GM12878 (cell line): Measurements from ENCODE around the gene HMGB2. TPM values are rescaled to one million over a fixed set of nuclear protein-coding genes. Genes with fewer than 3 reads are reported as not detected.

Experiments used
- BCL11A ChIP-seq: IDR thresholded peaks from 2 replicates; pipeline ENCODE4 v1.6.1; 2011; ENCODE audit warnings: low read depth, low read length
- BMI1 ChIP-seq: fragments of 450-650 bp; IDR thresholded peaks from 2 replicates; pipeline ENCODE4 v1.6.1; 2016; ENCODE audit warnings: mild to moderate bottlenecking, moderate library complexity, borderline replicate concordance
- CEBPB ChIP-seq, 2 experiments: fragments of 150-350 bp in 1 of 2; IDR thresholded peaks; 2 replicates each; pipeline ENCODE4 v1.6.1; 2012 to 2014; ENCODE audit warnings: low read depth in 2 of 2, low read length in 2 of 2, borderline replicate concordance in 1 of 2, inconsistent platforms in 1 of 2
- CREB1 ChIP-seq: IDR thresholded peaks from 2 replicates; pipeline ENCODE4 v1.6.1; 2012; ENCODE audit warnings: low read depth, mild to moderate bottlenecking, inconsistent platforms
- EGR1 ChIP-seq, 2 experiments: IDR thresholded peaks; 1 replicate in 1 of 2; 2 replicates in 1 of 2; pipeline ENCODE4 v1.6.1; 2011 to 2012; ENCODE audit warnings: low read depth in 2 of 2, low read length in 2 of 2, borderline replicate concordance in 1 of 2, mild to moderate bottlenecking in 1 of 2, moderate library complexity in 1 of 2
- EZH2 ChIP-seq: IDR thresholded peaks from 2 replicates; pipeline ENCODE4 v1.6.1; 2012; ENCODE audit warnings: low read depth, mild to moderate bottlenecking, control low read depth, inconsistent platforms, low read length, borderline replicate concordance; ENCODE audit not compliant: control insufficient read depth
- FOXM1 ChIP-seq: IDR thresholded peaks from 2 replicates; pipeline ENCODE4 v1.6.1; 2012; ENCODE audit warnings: low read depth, mild to moderate bottlenecking, inconsistent platforms, low read length, moderate library complexity
- GABPA ChIP-seq: IDR thresholded peaks from 2 replicates; pipeline ENCODE4 v1.6.1; 2014; ENCODE audit warnings: antibody characterized with exemption, low read depth, mild to moderate bottlenecking, inconsistent platforms
- HSF1 ChIP-seq: fragments of 150-350 bp; IDR thresholded peaks from 2 replicates; pipeline ENCODE4 v1.6.1; 2014; ENCODE audit warnings: mild to moderate bottlenecking, low read depth, low read length
- IKZF1 ChIP-seq: fragments of 450-650 bp; conservative IDR thresholded peaks from 2 replicates; pipeline ENCODE4 v1.6.1; 2017; ENCODE audit warnings: antibody characterized with exemption, mild to moderate bottlenecking
- IRF4 ChIP-seq: IDR thresholded peaks from 2 replicates; pipeline ENCODE4 v1.6.1; 2011; ENCODE audit warnings: low read depth, low read length
- JUNB ChIP-seq: IDR thresholded peaks from 2 replicates; pipeline ENCODE4 v1.6.1; 2016; ENCODE audit warnings: antibody characterized with exemption, mild to moderate bottlenecking
- LARP7 ChIP-seq: fragments of 450-650 bp; IDR thresholded peaks from 2 replicates; pipeline ENCODE4 v1.6.1; 2017; ENCODE audit warnings: mild to moderate bottlenecking
- NBN ChIP-seq: fragments of 450-650 bp; IDR thresholded peaks from 2 replicates; pipeline ENCODE4 v1.6.1; 2016
- NFYB ChIP-seq: IDR thresholded peaks from 2 replicates; pipeline ENCODE4 v1.6.1; 2011; ENCODE audit warnings: low read depth, mild to moderate bottlenecking, low read length, improper control_type of control experiment, moderate library complexity; ENCODE audit not compliant: insufficient read depth
- NR2F1 ChIP-seq: fragments of 450-650 bp; conservative IDR thresholded peaks from 2 replicates; pipeline ENCODE4 v1.6.1; 2017; ENCODE audit warnings: mild to moderate bottlenecking
- PBX3 ChIP-seq: IDR thresholded peaks from 2 replicates; pipeline ENCODE4 v1.6.1; 2011; ENCODE audit warnings: mild to moderate bottlenecking, low read depth, low read length, moderate library complexity; ENCODE audit not compliant: insufficient replicate concordance
- RELA ChIP-seq: fragments of 450-650 bp; IDR thresholded peaks from 2 replicates; pipeline ENCODE4 v1.8.0; 2014; ENCODE audit warnings: borderline replicate concordance; ENCODE audit not compliant: partially characterized antibody
- RFX5 ChIP-seq: IDR thresholded peaks from 2 replicates; pipeline ENCODE4 v1.6.1; 2011; ENCODE audit warnings: low read depth, low read length, improper control_type of control experiment
- SMARCA5 ChIP-seq: fragments of 450-650 bp; IDR thresholded peaks from 2 replicates; pipeline ENCODE4 v1.6.1; 2017; ENCODE audit warnings: mild to moderate bottlenecking
- STAT1 ChIP-seq: fragments of 450-650 bp; conservative IDR thresholded peaks from 2 replicates; pipeline ENCODE4 v1.6.1; 2014; ENCODE audit warnings: antibody characterized with exemption, mild to moderate bottlenecking
- TAF1 ChIP-seq: IDR thresholded peaks from 2 replicates; pipeline ENCODE4 v1.6.1; 2011; ENCODE audit warnings: mild to moderate bottlenecking, low read depth, low read length, borderline replicate concordance
- ZZZ3 ChIP-seq: IDR thresholded peaks from 2 replicates; pipeline ENCODE4 v1.6.1; 2011; ENCODE audit warnings: low read depth; ENCODE audit not compliant: control insufficient read depth, insufficient read length
- polyA plus RNA-seq, 11 experiments: library from polyadenylated mRNA; depleted of rRNA in 4 of 11; unstranded in 6 of 11; stranded (reverse) in 5 of 11; fragments of >200 nt; fragmentation: Nextera tagmentation in 4 of 11; fragmentation: Illumina TruSeq in 1 of 11; extraction: Ambion mirVana in 4 of 11; extraction: Trizol in 1 of 11; gene quantifications; 1 replicate in 1 of 11; 2 replicates in 10 of 11; pipeline versions ENCODE4 v1.2.1 to v1.2.3, GENCODE V29; 2011 to 2016; ENCODE audit warnings: inconsistent platforms in 2 of 11, missing spikeins in 2 of 11, low read depth in 1 of 11
- total RNA-seq, 4 experiments: library from RNA; depleted of rRNA in 3 of 4; stranded (reverse); fragments of >200 nt in 3 of 4; fragmentation: Illumina TruSeq in 1 of 4; extraction: Trizol in 1 of 4; gene quantifications; 2 replicates each; pipeline versions ENCODE4 v1.2.1 to v1.2.3, GENCODE V29; 2013 to 2021
- TF ChIP-seq, protein P1 (sequence below): fragments of 450-650 bp; IDR thresholded peaks from 2 replicates; pipeline ENCODE4 v1.6.1; 2017; ENCODE audit warnings: borderline replicate concordance
- TF ChIP-seq, protein P2 (sequence below), 3 experiments: IDR thresholded peaks in 2 of 3; conservative IDR thresholded peaks in 1 of 3; 2 replicates each; pipeline ENCODE4 v1.5.1; 2011; ENCODE audit warnings: low read depth in 3 of 3, low read length in 3 of 3, mild to moderate bottlenecking in 3 of 3, control low read depth in 2 of 3, moderate library complexity in 2 of 3, inconsistent platforms in 1 of 3, mixed read lengths in 1 of 3; ENCODE audit not compliant: control insufficient read depth in 2 of 3, insufficient read depth in 1 of 3; ENCODE audit errors: extremely low read depth in 1 of 3
- TF ChIP-seq, protein P3 (sequence below): fragments of 450-650 bp; IDR thresholded peaks from 2 replicates; pipeline ENCODE4 v1.6.1; 2017; ENCODE audit warnings: low read depth, mild to moderate bottlenecking, moderate library complexity

HMGB2 gene
- total and polyA plus RNA-seq, 10 of the 15 experiments (the other 5 are each of a cell fraction or from before 2014, with no cell fraction given), result 260 to 961 (median 668) TPM

- TF ChIP-seq TAF1 (no peak), IRF4 (peak; percentile 80; the same call in 1 of the 2 replicates), RELA (no peak), SMARCA5 (0 out of 2 replicates have a peak, but pooled peaks have one; percentile 49), BCL11A (no peak), HSF1 (no peak), EZH2 (no peak), PBX3 (no peak), STAT1 (no peak), GABPA (no peak), ZZZ3 (no peak), LARP7 (no peak), RFX5 (no peak), JUNB (peak; percentile 83), NFYB (no peak), CREB1 (no peak), EGR1 (IDR thresholded peaks at IDR 0.05; ENCODE audit: borderline replicate concordance in 1 of 2, low read depth in 2 of 2, low read length in 2 of 2) (no peak), NR2F1 (no peak), BMI1 (no peak), IKZF1 (no peak; the same call in 1 of the 2 replicates), NBN (no peak), CEBPB (IDR thresholded peaks at IDR 0.05; ENCODE audit: borderline replicate concordance in 1 of 2, low read depth in 2 of 2, low read length in 2 of 2) (no peak), FOXM1 (no peak)
- TF ChIP-seq, protein P1, sequence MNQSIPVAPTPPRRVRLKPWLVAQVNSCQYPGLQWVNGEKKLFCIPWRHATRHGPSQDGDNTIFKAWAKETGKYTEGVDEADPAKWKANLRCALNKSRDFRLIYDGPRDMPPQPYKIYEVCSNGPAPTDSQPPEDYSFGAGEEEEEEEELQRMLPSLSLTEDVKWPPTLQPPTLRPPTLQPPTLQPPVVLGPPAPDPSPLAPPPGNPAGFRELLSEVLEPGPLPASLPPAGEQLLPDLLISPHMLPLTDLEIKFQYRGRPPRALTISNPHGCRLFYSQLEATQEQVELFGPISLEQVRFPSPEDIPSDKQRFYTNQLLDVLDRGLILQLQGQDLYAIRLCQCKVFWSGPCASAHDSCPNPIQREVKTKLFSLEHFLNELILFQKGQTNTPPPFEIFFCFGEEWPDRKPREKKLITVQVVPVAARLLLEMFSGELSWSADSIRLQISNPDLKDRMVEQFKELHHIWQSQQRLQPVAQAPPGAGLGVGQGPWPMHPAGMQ, result no peak
- TF ChIP-seq, protein P2, sequence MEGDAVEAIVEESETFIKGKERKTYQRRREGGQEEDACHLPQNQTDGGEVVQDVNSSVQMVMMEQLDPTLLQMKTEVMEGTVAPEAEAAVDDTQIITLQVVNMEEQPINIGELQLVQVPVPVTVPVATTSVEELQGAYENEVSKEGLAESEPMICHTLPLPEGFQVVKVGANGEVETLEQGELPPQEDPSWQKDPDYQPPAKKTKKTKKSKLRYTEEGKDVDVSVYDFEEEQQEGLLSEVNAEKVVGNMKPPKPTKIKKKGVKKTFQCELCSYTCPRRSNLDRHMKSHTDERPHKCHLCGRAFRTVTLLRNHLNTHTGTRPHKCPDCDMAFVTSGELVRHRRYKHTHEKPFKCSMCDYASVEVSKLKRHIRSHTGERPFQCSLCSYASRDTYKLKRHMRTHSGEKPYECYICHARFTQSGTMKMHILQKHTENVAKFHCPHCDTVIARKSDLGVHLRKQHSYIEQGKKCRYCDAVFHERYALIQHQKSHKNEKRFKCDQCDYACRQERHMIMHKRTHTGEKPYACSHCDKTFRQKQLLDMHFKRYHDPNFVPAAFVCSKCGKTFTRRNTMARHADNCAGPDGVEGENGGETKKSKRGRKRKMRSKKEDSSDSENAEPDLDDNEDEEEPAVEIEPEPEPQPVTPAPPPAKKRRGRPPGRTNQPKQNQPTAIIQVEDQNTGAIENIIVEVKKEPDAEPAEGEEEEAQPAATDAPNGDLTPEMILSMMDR (IDR thresholded peaks at IDR 0.05 in 2 of 3, conservative IDR thresholded peaks at IDR 0.05 in 1 of 3; ENCODE audit: control insufficient read depth in 2 of 3, extremely low read depth in 1 of 3, insufficient read depth in 1 of 3, low read depth in 3 of 3, low read length in 3 of 3), result no peak
- TF ChIP-seq, protein P3, sequence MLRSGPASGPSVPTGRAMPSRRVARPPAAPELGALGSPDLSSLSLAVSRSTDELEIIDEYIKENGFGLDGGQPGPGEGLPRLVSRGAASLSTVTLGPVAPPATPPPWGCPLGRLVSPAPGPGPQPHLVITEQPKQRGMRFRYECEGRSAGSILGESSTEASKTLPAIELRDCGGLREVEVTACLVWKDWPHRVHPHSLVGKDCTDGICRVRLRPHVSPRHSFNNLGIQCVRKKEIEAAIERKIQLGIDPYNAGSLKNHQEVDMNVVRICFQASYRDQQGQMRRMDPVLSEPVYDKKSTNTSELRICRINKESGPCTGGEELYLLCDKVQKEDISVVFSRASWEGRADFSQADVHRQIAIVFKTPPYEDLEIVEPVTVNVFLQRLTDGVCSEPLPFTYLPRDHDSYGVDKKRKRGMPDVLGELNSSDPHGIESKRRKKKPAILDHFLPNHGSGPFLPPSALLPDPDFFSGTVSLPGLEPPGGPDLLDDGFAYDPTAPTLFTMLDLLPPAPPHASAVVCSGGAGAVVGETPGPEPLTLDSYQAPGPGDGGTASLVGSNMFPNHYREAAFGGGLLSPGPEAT, result no peak
Observed at GRCh38 chr4:173367285-173367684, 33.1 kb upstream of the HMGB2 start (continued).
